ENCODE measurements around the gene TMEM19.

DNA sequence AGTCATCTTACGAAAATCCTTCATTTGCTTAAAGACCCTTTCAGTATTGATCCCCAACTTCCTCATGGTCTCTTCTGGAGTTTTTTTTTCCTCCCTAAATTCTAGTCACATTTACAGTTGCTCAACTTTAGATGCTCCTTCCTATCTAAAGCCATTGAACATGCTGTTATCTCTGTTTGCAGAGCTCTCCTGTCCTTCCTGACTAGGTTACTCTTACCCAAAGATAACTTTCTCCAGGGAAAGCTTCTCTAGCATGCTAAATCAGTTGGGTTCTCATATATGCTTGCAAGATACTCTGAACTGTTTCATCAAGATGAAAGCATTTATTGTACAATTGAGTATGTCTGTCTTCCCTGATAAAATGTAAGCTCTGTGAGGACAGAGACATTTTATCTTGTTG lies 67.0 kb downstream of the TMEM19 start:
- TF ChIP-seq POLR2A (IDR thresholded peaks at IDR 0.05), result no peak
- TF ChIP-seq, protein P1, sequence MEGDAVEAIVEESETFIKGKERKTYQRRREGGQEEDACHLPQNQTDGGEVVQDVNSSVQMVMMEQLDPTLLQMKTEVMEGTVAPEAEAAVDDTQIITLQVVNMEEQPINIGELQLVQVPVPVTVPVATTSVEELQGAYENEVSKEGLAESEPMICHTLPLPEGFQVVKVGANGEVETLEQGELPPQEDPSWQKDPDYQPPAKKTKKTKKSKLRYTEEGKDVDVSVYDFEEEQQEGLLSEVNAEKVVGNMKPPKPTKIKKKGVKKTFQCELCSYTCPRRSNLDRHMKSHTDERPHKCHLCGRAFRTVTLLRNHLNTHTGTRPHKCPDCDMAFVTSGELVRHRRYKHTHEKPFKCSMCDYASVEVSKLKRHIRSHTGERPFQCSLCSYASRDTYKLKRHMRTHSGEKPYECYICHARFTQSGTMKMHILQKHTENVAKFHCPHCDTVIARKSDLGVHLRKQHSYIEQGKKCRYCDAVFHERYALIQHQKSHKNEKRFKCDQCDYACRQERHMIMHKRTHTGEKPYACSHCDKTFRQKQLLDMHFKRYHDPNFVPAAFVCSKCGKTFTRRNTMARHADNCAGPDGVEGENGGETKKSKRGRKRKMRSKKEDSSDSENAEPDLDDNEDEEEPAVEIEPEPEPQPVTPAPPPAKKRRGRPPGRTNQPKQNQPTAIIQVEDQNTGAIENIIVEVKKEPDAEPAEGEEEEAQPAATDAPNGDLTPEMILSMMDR (IDR thresholded peaks at IDR 0.05), result no peak
- TF ChIP-seq EP300 (IDR thresholded peaks at IDR 0.05), result no peak

All from stomach (tissue), 4 donors.